H1 (cell line): Measurements from ENCODE around the gene MARK1. TPM values are rescaled to one million over a fixed set of nuclear protein-coding genes. Genes with fewer than 3 reads are reported as not detected.

Source experiments
- CTCF ChIA-PET: fragments of 300-600 bp; sonication (Branson Sonifier 250); formaldehyde crosslinking; loops from one replicate; lab custom pipeline; 2021; ENCODE audit not compliant: partially characterized antibody; lab: Charles Lee
- POLR2A ChIA-PET: fragments of 300-600 bp; sonication (Branson Sonifier 250); formaldehyde crosslinking; loops from one replicate; lab custom pipeline; 2021; ENCODE audit warnings: inconsistent platforms; ENCODE audit not compliant: partially characterized antibody; lab: Charles Lee
- DNase-seq, 2 experiments: peaks; one replicate each; pipeline versions ENCODE4 v3.0.0 to v3.0.0-alpha.2; 2010 to 2022; ENCODE audit warnings: low spot score in 2 of 2, low read depth in 1 of 2, mixed read lengths in 1 of 2
- FAIRE-seq: peaks from 2 replicates; lab custom pipeline; 2011; peaks lifted over from hg19 to GRCh38; lab: Jason Lieb, UNC
- H2AFZ ChIP-seq: 2 replicates; pipeline ENCODE4 v1.8.1; 2012; ENCODE audit warnings: low read length, inconsistent platforms
- H2AK5ac ChIP-seq: 2 replicates; pipeline ENCODE4 v1.6.1; 2013; ENCODE audit warnings: low read depth, low read length
- H2BK120ac ChIP-seq: replicated peaks from 2 replicates; pipeline ENCODE3; 2013; ENCODE audit warnings: low read depth, low read length, inconsistent platforms
- H2BK12ac ChIP-seq: 2 replicates; pipeline ENCODE4 v1.6.1; 2013; ENCODE audit warnings: low read depth, low read length
- H2BK15ac ChIP-seq: 2 replicates; pipeline ENCODE4 v1.6.1; 2013; ENCODE audit warnings: low read length
- H2BK20ac ChIP-seq: 2 replicates; pipeline ENCODE4 v1.6.1; 2013; ENCODE audit warnings: low read length
- H2BK5ac ChIP-seq: 2 replicates; pipeline ENCODE4 v1.6.1; 2013; ENCODE audit warnings: low read depth, low read length
- H3K14ac ChIP-seq: 2 replicates; pipeline ENCODE4 v1.6.1; 2013; ENCODE audit warnings: inconsistent platforms; ENCODE audit not compliant: insufficient read length
- H3K18ac ChIP-seq: 2 replicates; pipeline ENCODE4 v1.6.1; 2013; ENCODE audit warnings: low read length; ENCODE audit errors: extremely low read depth
- H3K23ac ChIP-seq: 2 replicates; pipeline ENCODE4 v1.6.1; 2013; ENCODE audit warnings: inconsistent platforms; ENCODE audit not compliant: insufficient read length
- H3K23me2 ChIP-seq: 2 replicates; pipeline ENCODE4 v1.6.1; 2013; ENCODE audit warnings: low read depth, low read length
- H3K27ac ChIP-seq: 2 replicates; pipeline ENCODE4 v1.6.1; 2011; ENCODE audit warnings: low read depth, low read length, inconsistent platforms
- H3K27me3 ChIP-seq, 4 experiments: replicated peaks in 1 of 4; 1 replicate in 1 of 4; 2 replicates in 3 of 4; pipeline versions ENCODE4 v1.6.1 to v1.8.1; 2011 to 2013; ENCODE audit warnings: low read length in 3 of 4, mild to moderate bottlenecking in 3 of 4, inconsistent platforms in 2 of 4, mixed read lengths in 2 of 4, moderate library complexity in 1 of 4; ENCODE audit not compliant: control insufficient read depth in 3 of 4, insufficient read depth in 3 of 4; ENCODE audit errors: extremely low read depth in 1 of 4
- H3K36me3 ChIP-seq, 4 experiments: 2 replicates each; pipeline versions ENCODE4 v1.6.1 to v1.8.1; 2011 to 2013; ENCODE audit warnings: mild to moderate bottlenecking in 4 of 4, low read length in 3 of 4, moderate library complexity in 2 of 4, control low read depth in 1 of 4, inconsistent platforms in 1 of 4; ENCODE audit not compliant: insufficient read depth in 4 of 4, control insufficient read depth in 2 of 4
- H3K4ac ChIP-seq: replicated peaks from 2 replicates; pipeline ENCODE3; 2013; ENCODE audit warnings: low read length, low read depth, mixed read lengths, inconsistent platforms; ENCODE audit not compliant: insufficient read length
- H3K4me1 ChIP-seq, 4 experiments: replicated peaks in 1 of 4; 1 replicate in 1 of 4; 2 replicates in 3 of 4; pipeline versions ENCODE4 v1.6.1 to v1.8.1; 2011 to 2013; ENCODE audit warnings: low read length in 3 of 4, inconsistent platforms in 2 of 4, mixed read lengths in 1 of 4; ENCODE audit not compliant: insufficient read depth in 4 of 4, control insufficient read depth in 3 of 4
- H3K4me2 ChIP-seq, 2 experiments: 2 replicates each; pipeline versions ENCODE4 v1.6.1 to v1.8.1; 2011 to 2013; ENCODE audit warnings: low read depth in 2 of 2, low read length in 2 of 2, control low read depth in 1 of 2, inconsistent platforms in 1 of 2, mild to moderate bottlenecking in 1 of 2; ENCODE audit not compliant: insufficient read depth in 1 of 2
- H3K4me3 ChIP-seq, 4 experiments: fragments of 200-600, 300-600 bp in 1 of 4; sonication (generic), shearing (Covaris generic), sonication (Bioruptor Twin) in 1 of 4; 2 replicates each; pipeline versions ENCODE4 v1.5.1 to v1.8.1; 2011 to 2016; ENCODE audit warnings: low read length in 4 of 4, low read depth in 3 of 4, control low read depth in 2 of 4, inconsistent platforms in 2 of 4, mild to moderate bottlenecking in 2 of 4, mixed read lengths in 1 of 4, moderate library complexity in 1 of 4; ENCODE audit not compliant: insufficient read depth in 2 of 4; ENCODE audit errors: extremely low read depth in 1 of 4
- H3K56ac ChIP-seq: replicated peaks from 2 replicates; pipeline ENCODE3; 2013; ENCODE audit warnings: low read depth, mild to moderate bottlenecking, mixed read lengths, low read length, inconsistent platforms; ENCODE audit not compliant: insufficient read length
- H3K79me1 ChIP-seq: 2 replicates; pipeline ENCODE4 v1.6.1; 2013; ENCODE audit warnings: low read depth, low read length, control low read depth
- H3K79me2 ChIP-seq, 2 experiments: 2 replicates each; pipeline versions ENCODE4 v1.6.1 to v1.8.1; 2012 to 2013; ENCODE audit warnings: low read length in 2 of 2, mild to moderate bottlenecking in 2 of 2, inconsistent platforms in 1 of 2; ENCODE audit not compliant: insufficient read depth in 2 of 2, control insufficient read depth in 1 of 2
- H3K9ac ChIP-seq, 4 experiments: replicated peaks in 1 of 4; 1 replicate in 1 of 4; 2 replicates in 3 of 4; pipeline versions ENCODE4 v1.6.1 to v1.8.1; 2011 to 2013; ENCODE audit warnings: low read depth in 3 of 4, low read length in 3 of 4, control low read depth in 2 of 4, mild to moderate bottlenecking in 2 of 4, moderate library complexity in 2 of 4, inconsistent platforms in 1 of 4; ENCODE audit errors: extremely low read depth in 1 of 4
- H3K9me3 ChIP-seq, 2 experiments: 2 replicates each; pipeline versions ENCODE4 v1.6.1 to v1.8.1; 2012 to 2013; ENCODE audit warnings: mild to moderate bottlenecking in 2 of 2, moderate library complexity in 2 of 2, control low read depth in 1 of 2, inconsistent platforms in 1 of 2, low read depth in 1 of 2, low read length in 1 of 2, mixed read lengths in 1 of 2; ENCODE audit not compliant: insufficient read depth in 2 of 2
- H4K20me1 ChIP-seq, 2 experiments: replicated peaks in 1 of 2; 2 replicates each; pipeline versions ENCODE3 to v1.8.1; 2011 to 2013; ENCODE audit warnings: inconsistent platforms in 2 of 2, low read length in 2 of 2, mild to moderate bottlenecking in 1 of 2; ENCODE audit not compliant: insufficient read depth in 2 of 2, control insufficient read depth in 1 of 2
- H4K5ac ChIP-seq: 2 replicates; pipeline ENCODE4 v1.6.1; 2013; ENCODE audit warnings: low read length, low read depth, mixed read lengths, inconsistent platforms; ENCODE audit not compliant: insufficient read length
- H4K8ac ChIP-seq: 2 replicates; pipeline ENCODE4 v1.8.0; 2013; ENCODE audit warnings: mild to moderate bottlenecking, moderate library complexity, low read length, inconsistent platforms; ENCODE audit not compliant: insufficient read depth; ENCODE audit errors: extremely low read depth
- H4K91ac ChIP-seq: replicated peaks from 2 replicates; pipeline ENCODE3; 2013; ENCODE audit warnings: low read length, mixed read lengths, inconsistent platforms; ENCODE audit not compliant: insufficient read length
- ASH2L ChIP-seq: fragments of 200-600, 300-600 bp; sonication (generic); IDR thresholded peaks from one replicate; pipeline ENCODE4 v1.7.1; 2017; ENCODE audit warnings: low read length
- BCL11A ChIP-seq, 2 experiments: IDR thresholded peaks; one replicate each; pipeline ENCODE4 v1.6.1; 2011; ENCODE audit warnings: low read depth in 2 of 2, low read length in 2 of 2, mild to moderate bottlenecking in 2 of 2
- CEBPB ChIP-seq: IDR thresholded peaks from 2 replicates; pipeline ENCODE4 v1.6.1; 2012; ENCODE audit warnings: low read depth, low read length
- CREB1 ChIP-seq: IDR thresholded peaks from 2 replicates; pipeline ENCODE4 v1.6.1; 2012; ENCODE audit warnings: inconsistent platforms
- CTCF ChIP-seq, 3 experiments: IDR thresholded peaks; 1 replicate in 2 of 3; 2 replicates in 1 of 3; pipeline versions ENCODE4 v1.5.1 to v1.6.1; 2011; ENCODE audit warnings: low read length in 3 of 3, mild to moderate bottlenecking in 3 of 3, inconsistent platforms in 2 of 3, low read depth in 1 of 3, moderate library complexity in 1 of 3; ENCODE audit not compliant: insufficient read depth in 1 of 3; ENCODE audit errors: control extremely low read depth in 1 of 3
- KDM4A ChIP-seq: IDR thresholded peaks from one replicate; pipeline ENCODE4 v1.7.1; 2012; ENCODE audit warnings: low read depth, mild to moderate bottlenecking, moderate library complexity, low read length, inconsistent platforms; ENCODE audit not compliant: severe bottlenecking
- KDM5A ChIP-seq: fragments of 200-600 bp; IDR thresholded peaks from 2 replicates; pipeline ENCODE4 v1.7.1; 2012; ENCODE audit warnings: mild to moderate bottlenecking, low read length, inconsistent platforms, mixed read lengths
- RAD21 ChIP-seq, 2 experiments: IDR thresholded peaks in 1 of 2; conservative IDR thresholded peaks in 1 of 2; 2 replicates each; pipeline ENCODE4 v1.6.1; 2011; ENCODE audit warnings: low read depth in 2 of 2, low read length in 2 of 2, improper control_type of control experiment in 1 of 2, inconsistent platforms in 1 of 2, mild to moderate bottlenecking in 1 of 2, moderate library complexity in 1 of 2
- RXRA ChIP-seq: IDR thresholded peaks from 2 replicates; pipeline ENCODE4 v1.6.1; 2011; ENCODE audit warnings: low read depth, mild to moderate bottlenecking, low read length, moderate library complexity; ENCODE audit not compliant: insufficient read depth
- WGBS, 2 experiments: shearing (Covaris generic) in 1 of 2; methylation state at CpG; one replicate each; pipeline versions ENCODE4 v1.1.6 to v1.1.7; 2013 to 2015; ENCODE audit warnings: low lambda C conversion rate in 2 of 2, mixed read lengths in 2 of 2, inconsistent platforms in 1 of 2, low coverage in 1 of 2, missing lambda C conversion rate in 1 of 2; ENCODE audit not compliant: insufficient replicate concordance in 2 of 2, insufficient coverage in 1 of 2, insufficient read length in 1 of 2; ENCODE audit errors: extremely low coverage in 1 of 2, missing lambda C conversion rate in 1 of 2; 5-methylcytosine and 5-hydroxymethylcytosine counted together
- polyA plus RNA-seq, 7 experiments: library from polyadenylated mRNA; depleted of rRNA in 3 of 7; stranded (reverse) in 5 of 7; unstranded in 2 of 7; fragments of >200 nt in 5 of 7; fragments of 200-250 nt in 2 of 7; gene quantifications; 1 replicate in 5 of 7; 2 replicates in 1 of 7; 4 replicates in 1 of 7; pipeline versions ENCODE4 v1.2.1 to v1.2.3, GENCODE V29; 2011 to 2013; ENCODE audit warnings: missing spikeins in 2 of 7, mixed read lengths in 2 of 7
- total RNA-seq: library from RNA; stranded (reverse); fragmentation: NEBNext Ultra II Directional; extraction: Animal tissue kit (Norgen Biotek cat#: 25700); gene quantifications from 2 replicates; pipeline ENCODE4 v1.2.1, GENCODE V29; 2021

Gene MARK1
- total and polyA plus RNA-seq, 2 of the 8 experiments (the other 6 are each of a cell fraction or from before 2014, with no cell fraction given), result 5.5 to 20.5 TPM

DNA sequence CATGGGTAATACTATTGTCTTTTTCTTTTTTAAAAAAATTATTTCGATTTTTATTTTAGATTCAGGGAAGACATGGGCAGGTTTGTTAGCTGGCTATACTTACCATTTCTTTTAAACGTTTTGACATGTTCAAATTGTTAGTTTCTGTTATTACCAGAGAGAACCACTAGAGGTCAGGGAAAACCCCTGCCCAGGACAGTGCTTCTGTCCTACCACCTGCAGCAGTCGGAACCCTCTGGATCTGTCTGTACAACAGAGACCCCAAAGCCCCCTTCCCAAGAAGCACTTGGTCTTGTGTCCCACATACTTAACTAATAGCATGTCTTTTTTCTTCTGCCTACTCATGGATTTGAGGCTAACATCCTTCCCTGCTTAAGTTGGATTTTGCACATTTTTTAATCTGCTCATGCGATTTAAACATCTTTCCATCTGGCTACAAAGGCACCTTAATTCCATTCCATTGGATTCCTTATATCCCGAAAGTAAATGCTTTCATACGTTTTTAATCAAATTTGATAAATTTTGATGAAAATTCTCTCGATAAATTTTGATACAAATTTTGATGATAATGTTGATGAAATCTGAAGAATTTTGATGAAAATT, 152.2 kb downstream of the MARK1 start:
- ChIA-PET POLR2A (no interaction called here), CTCF (interaction anchor here (0.6 to 4.7 kb wide), 16 partner anchors 10 to 399 kb away, joined by 3 to 27 read pairs (median 4); partner anchors contain the start of gene C1orf115)
- Histone ChIP-seq H3K4ac (no peak overlapping the region), H2BK15ac (no peak overlapping the region), H3K4me1 (no peaks in the 10 kb centered on the region), H4K5ac (no peak overlapping the region), H3K9ac (no peak overlapping the region), H3K36me3 (no peaks in the 10 kb centered on the region), H3K56ac (no peak overlapping the region), H3K4me3 (no peak overlapping the region), H4K8ac (no peak overlapping the region), H3K79me1 (no peaks in the 10 kb centered on the region), H3K9me3 (no peaks in the 10 kb centered on the region), H2BK5ac (no peak overlapping the region), H2BK12ac (no peak overlapping the region), H4K91ac (no peak overlapping the region), H2AK5ac (no peak overlapping the region), H2BK120ac (no peak overlapping the region), H3K27ac (no peak overlapping the region), H3K79me2 (no peaks in the 10 kb centered on the region), H3K23ac (no peak overlapping the region), H3K14ac (no peak overlapping the region), H2BK20ac (no peak overlapping the region), H3K18ac (no peak overlapping the region), H3K4me2 (no peak overlapping the region), H2AFZ (no peak overlapping the region), H3K27me3 (no peaks in the 10 kb centered on the region), H3K23me2 (no peaks in the 10 kb centered on the region), H4K20me1 (no peaks in the 10 kb centered on the region)
- TF ChIP-seq RXRA (no peak), RAD21 (IDR thresholded peaks at IDR 0.05 in 1 of 2, conservative IDR thresholded peaks at IDR 0.05 in 1 of 2; ENCODE audit: low read depth in 2 of 2, low read length in 2 of 2) (peak; percentile 81 to 85), CEBPB (no peak), KDM4A (no peak), BCL11A (IDR thresholded peaks at IDR 0.05; ENCODE audit: low read depth in 2 of 2, low read length in 2 of 2) (no peak), CREB1 (no peak), ASH2L (no peak), KDM5A (no peak), CTCF (IDR thresholded peaks at IDR 0.05; ENCODE audit: control extremely low read depth in 1 of 3, insufficient read depth in 1 of 3, low read depth in 1 of 3, low read length in 3 of 3) (peak; percentile 53 to 79 (median 73))
- DNase-seq (no peak), FAIRE-seq (peak; percentile 68)
- WGBS, 2 experiments, result 39% methylated on average over 7 of the region's 7 CpGs; no CpG with 5 or more reads in 1 of the 2 experiments
